VCaP (cell line): Measurements from ENCODE around the gene SCRG1.

Experiments
- H3K27ac ChIP-seq: fragments of 450-650 bp; 2 replicates; pipeline ENCODE4 v1.5.1; 2017
- CTCF ChIP-seq: fragments of 450-650 bp; conservative IDR thresholded peaks from 2 replicates; pipeline ENCODE4 v1.5.1; 2017; ENCODE audit warnings: mild to moderate bottlenecking, moderate library complexity

SCRG1 gene

DNA sequence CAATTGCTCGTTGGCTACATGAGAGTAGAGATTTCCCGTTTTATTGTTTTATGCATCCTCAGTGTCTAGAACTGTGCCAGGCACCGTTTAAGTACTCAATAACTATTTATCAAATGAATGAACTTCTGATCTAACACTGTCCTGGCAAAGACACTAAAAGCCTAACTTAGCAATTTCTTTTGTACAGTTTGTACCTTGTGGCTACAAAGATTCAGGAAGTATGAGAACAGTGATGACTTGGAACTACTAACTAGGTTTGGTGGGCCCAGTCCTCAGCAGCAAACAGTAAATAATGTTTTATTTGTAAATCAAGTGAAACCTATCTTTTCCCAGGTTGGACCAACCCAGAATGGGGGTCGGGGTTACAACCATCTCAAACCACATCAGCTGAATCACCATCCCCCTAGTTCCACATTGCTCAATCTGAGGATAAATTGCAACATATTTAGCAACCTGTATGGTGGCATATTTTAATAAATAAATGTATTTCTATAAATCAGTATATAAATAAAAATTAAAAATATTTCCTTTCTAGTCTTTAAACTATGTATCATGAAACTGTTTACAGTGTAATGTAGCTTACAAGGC lies 12.3 kb upstream of the SCRG1 start:
- no peak overlapping the region for H3K27ac ChIP-seq
- TF ChIP-seq CTCF: no peak

- no peak for TF ChIP-seq CTCF
- no peak overlapping the region for H3K27ac ChIP-seq
Measured at GRCh38 chr4:173410079-173410478, 11.2 kb upstream of the SCRG1 start.

- no peak for TF ChIP-seq CTCF
- no peak overlapping the region for H3K27ac ChIP-seq
Measured at GRCh38 chr4:173405840-173406606, 7.1 kb upstream of the SCRG1 start.

GRCh38 chr4:173404296-173404865 lies 5.5 kb upstream of the SCRG1 start:
- no peak for TF ChIP-seq CTCF
- H3K27ac ChIP-seq: no peak overlapping the region

GRCh38 chr4:173403051-173403450 lies 4.1 kb upstream of the SCRG1 start:
- H3K27ac ChIP-seq: no peak overlapping the region
- no peak for TF ChIP-seq CTCF

DNA sequence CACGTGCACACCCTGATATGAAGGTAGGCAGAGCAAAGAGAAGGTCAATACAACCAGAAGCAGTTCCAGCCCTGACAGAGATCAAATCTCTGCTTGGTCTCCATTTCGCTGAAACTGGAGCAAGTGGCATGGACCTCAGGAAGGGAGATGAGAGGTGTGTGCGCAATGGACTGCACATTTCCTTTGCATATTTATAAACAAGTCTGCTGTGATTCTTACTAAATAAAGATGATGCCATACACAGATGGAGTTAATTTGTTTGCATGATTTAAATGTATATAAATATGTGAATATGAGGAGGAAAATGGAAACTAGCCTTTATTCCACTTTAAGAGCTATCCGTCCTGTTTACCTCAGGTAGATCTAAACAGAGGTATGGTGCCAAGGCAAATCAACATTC lies 2.1 kb upstream of the SCRG1 start:
- H3K27ac ChIP-seq: no peak overlapping the region
- no peak for TF ChIP-seq CTCF

GRCh38 chr4:173398220-173398619 lies 696 bp downstream of the SCRG1 start:
- no peak for TF ChIP-seq CTCF

More at GRCh38 chr4:173398220-173398619, 696 bp downstream of the SCRG1 start:
- no peak overlapping the region for H3K27ac ChIP-seq
